ENCODE measurements around the gene ADAM11.
"Not testable (repeated sequence)": the region's sequence is repeated elsewhere in the genome, so short reads cannot be mapped to it uniquely, and the experiment has no call there.

Gene ADAM11

GRCh38 chr17:44798356-44798755, 39.6 kb downstream of the ADAM11 start:
- DNase-seq, result no peak

- DNase-seq, result no peak
These were observed 43.1 kb downstream of the ADAM11 start for GRCh38 chr17:44801880-44802279.

- no peak for DNase-seq
These were observed 45.7 kb downstream of the ADAM11 start for GRCh38 chr17:44804302-44805089.

GRCh38 chr17:44807093-44807816, 48.5 kb downstream of the ADAM11 start:
- DNase-seq, result no peak

GRCh38 chr17:44807817-44808155, 49.0 kb downstream of the ADAM11 start:
- DNase-seq, result no peak

GRCh38 chr17:44808156-44808555, 49.4 kb downstream of the ADAM11 start:
- DNase-seq, result no peak

GRCh38 chr17:44808656-44809388, 50.0 kb downstream of the ADAM11 start:
- DNase-seq, result not testable (repeated sequence)

- no peak for DNase-seq
These were observed 53.5 kb downstream of the ADAM11 start for GRCh38 chr17:44812263-44812662.

GRCh38 chr17:44818508-44818907, 59.7 kb downstream of the ADAM11 start:
- DNase-seq, result not testable (repeated sequence)

GRCh38 chr17:44820631-44821212, 61.9 kb downstream of the ADAM11 start:
- no peak for DNase-seq

GRCh38 chr17:44825236-44825635, 66.4 kb downstream of the ADAM11 start:
- not testable (repeated sequence) for DNase-seq

GRCh38 chr17:44826123-44826790, 67.5 kb downstream of the ADAM11 start:
- no peak for DNase-seq

- DNase-seq, result no peak
These were observed 69.1 kb downstream of the ADAM11 start for GRCh38 chr17:44827863-44828262.

- no peak for DNase-seq
These were observed 70.2 kb downstream of the ADAM11 start for GRCh38 chr17:44828919-44829522.

- DNase-seq, result peak; percentile 69
These were observed 71.0 kb downstream of the ADAM11 start, which contains the start of gene GJC1 for GRCh38 chr17:44829523-44830358. Gene GJC1, minus strand, starts transcription at chr17:44830287. Its CDS starts 24,470 bp downstream, at chr17:44805817.

- DNase-seq, result peak; percentile 71
These were observed 71.8 kb downstream of the ADAM11 start for GRCh38 chr17:44830359-44831288.

- no peak for DNase-seq
These were observed 72.6 kb downstream of the ADAM11 start for GRCh38 chr17:44831371-44831770.
